HEK293 (cell line): ENCODE results near the gene TCTN1.

Source experiments
- HOXC10 ChIP-seq: sonication (generic); formaldehyde crosslinking; IDR thresholded peaks from 2 replicates; pipeline ENCODE4 v1.8.1; 2023; ENCODE audit warnings: mild to moderate bottlenecking, missing genetic modification reagents
- OVOL3 ChIP-seq: fragments of 450-650 bp; formaldehyde crosslinking; IDR thresholded peaks from 2 replicates; pipeline ENCODE4 v1.5.1; 2016; ENCODE audit warnings: missing biosample characterization, missing genetic modification characterization
- SCRT2 ChIP-seq: fragments of 450-650 bp; formaldehyde crosslinking; IDR thresholded peaks from 2 replicates; pipeline ENCODE4 v1.5.1; 2016; ENCODE audit warnings: missing biosample characterization, missing genetic modification characterization
- SP7 ChIP-seq: fragments of 450-650 bp; formaldehyde crosslinking; IDR thresholded peaks from 2 replicates; pipeline ENCODE4 v1.5.1; 2016; ENCODE audit warnings: missing biosample characterization, missing genetic modification characterization
- ZBTB21 ChIP-seq: fragments of 450-650 bp; formaldehyde crosslinking; IDR thresholded peaks from 2 replicates; pipeline ENCODE4 v1.5.1; 2017; ENCODE audit warnings: missing biosample characterization, missing genetic modification characterization
- ZBTB7A ChIP-seq: fragments of 450-650 bp; formaldehyde crosslinking; IDR thresholded peaks from 2 replicates; pipeline ENCODE4 v1.5.1; 2016; ENCODE audit warnings: low read depth, missing biosample characterization, missing genetic modification characterization
- ZEB2 ChIP-seq: fragments of 450-650 bp; formaldehyde crosslinking; IDR thresholded peaks from 2 replicates; pipeline ENCODE4 v1.5.1; 2016; ENCODE audit warnings: missing biosample characterization, missing genetic modification characterization
- ZFP37 ChIP-seq: fragments of 450-650 bp; formaldehyde crosslinking; IDR thresholded peaks from 2 replicates; pipeline ENCODE4 v1.5.1; 2016; ENCODE audit warnings: missing biosample characterization, missing genetic modification characterization
- ZFP41 ChIP-seq: fragments of 450-650 bp; formaldehyde crosslinking; IDR thresholded peaks from 2 replicates; pipeline ENCODE4 v1.5.1; 2016; ENCODE audit warnings: missing biosample characterization, missing genetic modification characterization, borderline replicate concordance
- ZIC2 ChIP-seq: fragments of 450-650 bp; formaldehyde crosslinking; IDR thresholded peaks from 2 replicates; pipeline ENCODE4 v1.5.1; 2016; ENCODE audit warnings: missing biosample characterization, missing genetic modification characterization
- ZNF133 ChIP-seq: fragments of 450-650 bp; formaldehyde crosslinking; IDR thresholded peaks from 2 replicates; pipeline ENCODE4 v1.5.1; 2016; ENCODE audit warnings: missing biosample characterization, missing genetic modification characterization
- ZNF2 ChIP-seq: fragments of 450-650 bp; formaldehyde crosslinking; IDR thresholded peaks from 2 replicates; pipeline ENCODE4 v1.5.1; 2016; ENCODE audit warnings: missing biosample characterization, missing genetic modification characterization
- ZNF239 ChIP-seq: fragments of 450-650 bp; formaldehyde crosslinking; IDR thresholded peaks from 2 replicates; pipeline ENCODE4 v1.5.1; 2016; ENCODE audit warnings: missing biosample characterization, missing genetic modification characterization
- ZNF302 ChIP-seq: fragments of 450-650 bp; formaldehyde crosslinking; IDR thresholded peaks from 2 replicates; pipeline ENCODE4 v1.5.1; 2016; ENCODE audit warnings: missing biosample characterization, missing genetic modification characterization, low read depth
- ZNF311 ChIP-seq: fragments of 450-650 bp; formaldehyde crosslinking; IDR thresholded peaks from 2 replicates; pipeline ENCODE4 v1.5.1; 2017; ENCODE audit warnings: missing biosample characterization, missing genetic modification characterization, borderline replicate concordance
- ZNF335 ChIP-seq: fragments of 450-650 bp; formaldehyde crosslinking; conservative IDR thresholded peaks from 2 replicates; pipeline ENCODE4 v1.5.1; 2016; ENCODE audit warnings: missing biosample characterization, missing genetic modification characterization
- ZNF354C ChIP-seq: fragments of 450-650 bp; formaldehyde crosslinking; IDR thresholded peaks from 2 replicates; pipeline ENCODE4 v1.5.1; 2016; ENCODE audit warnings: missing biosample characterization, missing genetic modification characterization, low read depth, borderline replicate concordance
- ZNF501 ChIP-seq: fragments of 450-650 bp; formaldehyde crosslinking; IDR thresholded peaks from 2 replicates; pipeline ENCODE4 v1.5.1; 2016; ENCODE audit warnings: missing biosample characterization, missing genetic modification characterization
- ZNF610 ChIP-seq: fragments of 450-650 bp; formaldehyde crosslinking; IDR thresholded peaks from 2 replicates; pipeline ENCODE4 v1.5.1; 2016; ENCODE audit warnings: missing biosample characterization, missing genetic modification characterization, borderline replicate concordance
- ZNF629 ChIP-seq: fragments of 450-650 bp; formaldehyde crosslinking; IDR thresholded peaks from 2 replicates; pipeline ENCODE4 v1.5.1; 2017; ENCODE audit warnings: missing biosample characterization, missing genetic modification characterization
- ZXDB ChIP-seq: fragments of 450-650 bp; formaldehyde crosslinking; IDR thresholded peaks from 2 replicates; pipeline ENCODE4 v1.5.1; 2016; ENCODE audit warnings: missing biosample characterization, missing genetic modification characterization
- TF ChIP-seq, protein P1 (sequence below): sonication (generic); formaldehyde crosslinking; IDR thresholded peaks from 2 replicates; pipeline ENCODE4 v1.8.1; 2022; ENCODE audit warnings: mild to moderate bottlenecking, moderate library complexity, missing genetic modification reagents
- TF ChIP-seq, protein P2 (sequence below): fragments of 450-650 bp; formaldehyde crosslinking; IDR thresholded peaks from 2 replicates; pipeline ENCODE4 v1.5.1; 2016; ENCODE audit warnings: missing biosample characterization, missing genetic modification characterization
- TF ChIP-seq, protein P3 (sequence below): fragments of 450-650 bp; IDR thresholded peaks from 2 replicates; pipeline ENCODE4 v1.5.1; 2018; ENCODE audit warnings: missing biosample characterization, mild to moderate bottlenecking, missing genetic modification characterization
- TF ChIP-seq, protein P4 (sequence below): fragments of 450-650 bp; formaldehyde crosslinking; IDR thresholded peaks from 2 replicates; pipeline ENCODE4 v1.5.1; 2016; ENCODE audit warnings: missing biosample characterization, missing genetic modification characterization
- TF ChIP-seq, protein P5 (sequence below): fragments of 450-650 bp; formaldehyde crosslinking; IDR thresholded peaks from 2 replicates; pipeline ENCODE4 v1.5.1; 2016; ENCODE audit warnings: missing biosample characterization, missing genetic modification characterization
- TF ChIP-seq, protein P6 (sequence below): fragments of 450-650 bp; formaldehyde crosslinking; IDR thresholded peaks from 2 replicates; pipeline ENCODE4 v1.5.1; 2016; ENCODE audit warnings: missing biosample characterization, missing genetic modification characterization

The TCTN1 gene

DNA sequence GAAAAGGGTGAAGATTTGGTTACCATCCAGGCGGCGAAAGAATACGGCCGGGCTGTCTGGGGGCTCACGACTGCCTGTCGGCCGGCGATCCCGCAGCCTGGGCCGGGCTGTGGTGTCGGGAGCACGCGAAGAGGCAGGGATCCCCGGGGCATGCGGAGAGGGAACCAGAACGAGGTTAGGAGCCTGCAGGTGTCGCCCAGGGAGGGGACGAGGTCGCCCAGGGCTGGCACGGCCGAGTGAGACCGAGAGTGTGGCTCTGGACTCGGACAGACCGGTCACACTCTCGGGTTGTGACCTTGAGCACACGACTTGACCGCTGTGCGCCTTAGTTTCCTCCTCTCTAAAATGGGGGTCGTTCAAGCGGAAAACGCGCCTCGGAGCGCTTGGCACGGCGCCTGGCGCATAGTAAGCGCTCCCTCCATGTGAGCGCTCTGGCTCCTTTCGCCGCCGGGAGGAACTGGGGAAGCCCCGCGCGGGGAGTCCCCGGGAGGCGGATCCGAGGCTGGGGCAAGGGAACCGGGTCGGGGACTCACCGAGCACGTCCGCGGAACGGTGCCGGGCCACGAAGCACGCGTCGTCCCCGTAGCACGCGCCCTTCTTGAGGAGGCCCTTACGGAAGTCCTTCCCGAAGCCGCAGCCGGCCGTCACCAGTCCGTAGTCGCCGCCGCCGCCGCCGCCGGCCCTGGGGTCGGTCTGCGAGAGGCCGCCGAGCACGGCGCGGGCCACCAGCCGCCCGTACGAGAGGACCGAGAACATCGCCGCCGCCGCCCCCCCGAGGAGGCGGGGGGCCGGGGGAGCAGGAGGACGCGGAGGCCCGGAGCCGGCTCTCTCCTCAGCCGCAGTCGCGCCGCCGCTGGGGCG is 31.4 kb upstream of the TCTN1 start (continued):
- TF ChIP-seq, protein P1, sequence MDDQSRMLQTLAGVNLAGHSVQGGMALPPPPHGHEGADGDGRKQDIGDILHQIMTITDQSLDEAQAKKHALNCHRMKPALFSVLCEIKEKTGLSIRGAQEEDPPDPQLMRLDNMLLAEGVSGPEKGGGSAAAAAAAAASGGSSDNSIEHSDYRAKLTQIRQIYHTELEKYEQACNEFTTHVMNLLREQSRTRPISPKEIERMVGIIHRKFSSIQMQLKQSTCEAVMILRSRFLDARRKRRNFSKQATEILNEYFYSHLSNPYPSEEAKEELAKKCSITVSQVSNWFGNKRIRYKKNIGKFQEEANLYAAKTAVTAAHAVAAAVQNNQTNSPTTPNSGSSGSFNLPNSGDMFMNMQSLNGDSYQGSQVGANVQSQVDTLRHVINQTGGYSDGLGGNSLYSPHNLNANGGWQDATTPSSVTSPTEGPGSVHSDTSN (CRISPR knock-in tag): 0 out of 2 replicates have a peak, but pooled peaks have one; percentile 14
- no peak for TF ChIP-seq ZFP41 (tag by site-specific recombination)
- TF ChIP-seq ZNF311: no peak
- TF ChIP-seq, protein P2, sequence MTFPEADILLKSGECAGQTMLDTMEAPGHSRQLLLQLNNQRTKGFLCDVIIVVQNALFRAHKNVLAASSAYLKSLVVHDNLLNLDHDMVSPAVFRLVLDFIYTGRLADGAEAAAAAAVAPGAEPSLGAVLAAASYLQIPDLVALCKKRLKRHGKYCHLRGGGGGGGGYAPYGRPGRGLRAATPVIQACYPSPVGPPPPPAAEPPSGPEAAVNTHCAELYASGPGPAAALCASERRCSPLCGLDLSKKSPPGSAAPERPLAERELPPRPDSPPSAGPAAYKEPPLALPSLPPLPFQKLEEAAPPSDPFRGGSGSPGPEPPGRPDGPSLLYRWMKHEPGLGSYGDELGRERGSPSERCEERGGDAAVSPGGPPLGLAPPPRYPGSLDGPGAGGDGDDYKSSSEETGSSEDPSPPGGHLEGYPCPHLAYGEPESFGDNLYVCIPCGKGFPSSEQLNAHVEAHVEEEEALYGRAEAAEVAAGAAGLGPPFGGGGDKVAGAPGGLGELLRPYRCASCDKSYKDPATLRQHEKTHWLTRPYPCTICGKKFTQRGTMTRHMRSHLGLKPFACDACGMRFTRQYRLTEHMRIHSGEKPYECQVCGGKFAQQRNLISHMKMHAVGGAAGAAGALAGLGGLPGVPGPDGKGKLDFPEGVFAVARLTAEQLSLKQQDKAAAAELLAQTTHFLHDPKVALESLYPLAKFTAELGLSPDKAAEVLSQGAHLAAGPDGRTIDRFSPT: no peak; the same call in 1 of the 2 replicates
- TF ChIP-seq, protein P3, sequence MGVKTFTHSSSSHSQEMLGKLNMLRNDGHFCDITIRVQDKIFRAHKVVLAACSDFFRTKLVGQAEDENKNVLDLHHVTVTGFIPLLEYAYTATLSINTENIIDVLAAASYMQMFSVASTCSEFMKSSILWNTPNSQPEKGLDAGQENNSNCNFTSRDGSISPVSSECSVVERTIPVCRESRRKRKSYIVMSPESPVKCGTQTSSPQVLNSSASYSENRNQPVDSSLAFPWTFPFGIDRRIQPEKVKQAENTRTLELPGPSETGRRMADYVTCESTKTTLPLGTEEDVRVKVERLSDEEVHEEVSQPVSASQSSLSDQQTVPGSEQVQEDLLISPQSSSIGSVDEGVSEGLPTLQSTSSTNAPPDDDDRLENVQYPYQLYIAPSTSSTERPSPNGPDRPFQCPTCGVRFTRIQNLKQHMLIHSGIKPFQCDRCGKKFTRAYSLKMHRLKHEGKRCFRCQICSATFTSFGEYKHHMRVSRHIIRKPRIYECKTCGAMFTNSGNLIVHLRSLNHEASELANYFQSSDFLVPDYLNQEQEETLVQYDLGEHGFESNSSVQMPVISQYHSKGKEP (tag by site-specific recombination): no peak
- TF ChIP-seq, protein P4, sequence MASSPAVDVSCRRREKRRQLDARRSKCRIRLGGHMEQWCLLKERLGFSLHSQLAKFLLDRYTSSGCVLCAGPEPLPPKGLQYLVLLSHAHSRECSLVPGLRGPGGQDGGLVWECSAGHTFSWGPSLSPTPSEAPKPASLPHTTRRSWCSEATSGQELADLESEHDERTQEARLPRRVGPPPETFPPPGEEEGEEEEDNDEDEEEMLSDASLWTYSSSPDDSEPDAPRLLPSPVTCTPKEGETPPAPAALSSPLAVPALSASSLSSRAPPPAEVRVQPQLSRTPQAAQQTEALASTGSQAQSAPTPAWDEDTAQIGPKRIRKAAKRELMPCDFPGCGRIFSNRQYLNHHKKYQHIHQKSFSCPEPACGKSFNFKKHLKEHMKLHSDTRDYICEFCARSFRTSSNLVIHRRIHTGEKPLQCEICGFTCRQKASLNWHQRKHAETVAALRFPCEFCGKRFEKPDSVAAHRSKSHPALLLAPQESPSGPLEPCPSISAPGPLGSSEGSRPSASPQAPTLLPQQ (tag by site-specific recombination): peak; percentile 22; the same call in 1 of the 2 replicates
- peak; percentile 86 for TF ChIP-seq ZEB2
- peak; percentile 39; the same call in 1 of the 2 replicates for TF ChIP-seq ZBTB7A (tag by site-specific recombination)
- TF ChIP-seq OVOL3 (tag by site-specific recombination): no peak
- TF ChIP-seq ZNF133 (tag by site-specific recombination): no peak
- no peak for TF ChIP-seq ZNF354C (tag by site-specific recombination)
- peak; percentile 38 for TF ChIP-seq ZNF2 (tag by site-specific recombination)
- TF ChIP-seq, protein P5, sequence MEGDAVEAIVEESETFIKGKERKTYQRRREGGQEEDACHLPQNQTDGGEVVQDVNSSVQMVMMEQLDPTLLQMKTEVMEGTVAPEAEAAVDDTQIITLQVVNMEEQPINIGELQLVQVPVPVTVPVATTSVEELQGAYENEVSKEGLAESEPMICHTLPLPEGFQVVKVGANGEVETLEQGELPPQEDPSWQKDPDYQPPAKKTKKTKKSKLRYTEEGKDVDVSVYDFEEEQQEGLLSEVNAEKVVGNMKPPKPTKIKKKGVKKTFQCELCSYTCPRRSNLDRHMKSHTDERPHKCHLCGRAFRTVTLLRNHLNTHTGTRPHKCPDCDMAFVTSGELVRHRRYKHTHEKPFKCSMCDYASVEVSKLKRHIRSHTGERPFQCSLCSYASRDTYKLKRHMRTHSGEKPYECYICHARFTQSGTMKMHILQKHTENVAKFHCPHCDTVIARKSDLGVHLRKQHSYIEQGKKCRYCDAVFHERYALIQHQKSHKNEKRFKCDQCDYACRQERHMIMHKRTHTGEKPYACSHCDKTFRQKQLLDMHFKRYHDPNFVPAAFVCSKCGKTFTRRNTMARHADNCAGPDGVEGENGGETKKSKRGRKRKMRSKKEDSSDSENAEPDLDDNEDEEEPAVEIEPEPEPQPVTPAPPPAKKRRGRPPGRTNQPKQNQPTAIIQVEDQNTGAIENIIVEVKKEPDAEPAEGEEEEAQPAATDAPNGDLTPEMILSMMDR (tag by site-specific recombination): peak; percentile 61; the same call in 1 of the 2 replicates
- peak; percentile 73 for TF ChIP-seq SCRT2
- TF ChIP-seq ZBTB21 (tag by site-specific recombination): no peak
- TF ChIP-seq HOXC10 (CRISPR knock-in tag): no peak
- TF ChIP-seq SP7 (tag by site-specific recombination): peak; percentile 50; the same call in 1 of the 2 replicates
- TF ChIP-seq, protein P6, sequence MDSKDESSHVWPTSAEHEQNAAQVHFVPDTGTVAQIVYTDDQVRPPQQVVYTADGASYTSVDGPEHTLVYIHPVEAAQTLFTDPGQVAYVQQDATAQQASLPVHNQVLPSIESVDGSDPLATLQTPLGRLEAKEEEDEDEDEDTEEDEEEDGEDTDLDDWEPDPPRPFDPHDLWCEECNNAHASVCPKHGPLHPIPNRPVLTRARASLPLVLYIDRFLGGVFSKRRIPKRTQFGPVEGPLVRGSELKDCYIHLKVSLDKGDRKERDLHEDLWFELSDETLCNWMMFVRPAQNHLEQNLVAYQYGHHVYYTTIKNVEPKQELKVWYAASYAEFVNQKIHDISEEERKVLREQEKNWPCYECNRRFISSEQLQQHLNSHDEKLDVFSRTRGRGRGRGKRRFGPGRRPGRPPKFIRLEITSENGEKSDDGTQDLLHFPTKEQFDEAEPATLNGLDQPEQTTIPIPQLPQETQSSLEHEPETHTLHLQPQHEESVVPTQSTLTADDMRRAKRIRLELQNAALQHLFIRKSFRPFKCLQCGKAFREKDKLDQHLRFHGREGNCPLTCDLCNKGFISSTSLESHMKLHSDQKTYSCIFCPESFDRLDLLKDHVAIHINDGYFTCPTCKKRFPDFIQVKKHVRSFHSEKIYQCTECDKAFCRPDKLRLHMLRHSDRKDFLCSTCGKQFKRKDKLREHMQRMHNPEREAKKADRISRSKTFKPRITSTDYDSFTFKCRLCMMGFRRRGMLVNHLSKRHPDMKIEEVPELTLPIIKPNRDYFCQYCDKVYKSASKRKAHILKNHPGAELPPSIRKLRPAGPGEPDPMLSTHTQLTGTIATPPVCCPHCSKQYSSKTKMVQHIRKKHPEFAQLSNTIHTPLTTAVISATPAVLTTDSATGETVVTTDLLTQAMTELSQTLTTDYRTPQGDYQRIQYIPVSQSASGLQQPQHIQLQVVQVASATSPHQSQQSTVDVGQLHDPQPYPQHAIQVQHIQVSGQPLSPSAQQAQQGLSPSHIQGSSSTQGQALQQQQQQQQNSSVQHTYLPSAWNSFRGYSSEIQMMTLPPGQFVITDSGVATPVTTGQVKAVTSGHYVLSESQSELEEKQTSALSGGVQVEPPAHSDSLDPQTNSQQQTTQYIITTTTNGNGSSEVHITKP (tag by site-specific recombination): peak; percentile 66; the same call in 1 of the 2 replicates
- peak; percentile 89; the same call in 1 of the 2 replicates for TF ChIP-seq ZFP37 (tag by site-specific recombination)
- TF ChIP-seq ZNF610 (tag by site-specific recombination): peak; percentile 53; the same call in 1 of the 2 replicates
- no peak for TF ChIP-seq ZNF239 (tag by site-specific recombination)
- peak; percentile 69 for TF ChIP-seq ZXDB (tag by site-specific recombination)
- no peak; the same call in 1 of the 2 replicates for TF ChIP-seq ZNF629 (tag by site-specific recombination)
- TF ChIP-seq ZNF302 (tag by site-specific recombination): no peak
- TF ChIP-seq ZIC2 (tag by site-specific recombination): peak; percentile 70
- TF ChIP-seq ZNF335 (tag by site-specific recombination): peak; percentile 80
- peak; percentile 76 for TF ChIP-seq ZNF501 (tag by site-specific recombination)
